HG02973 (cell line): ENCODE measurements around the gene AADACL2.
"Not testable (repeated sequence)": the region's sequence is repeated elsewhere in the genome, so short reads cannot be mapped to it uniquely, and the experiment has no call there.

Experiments used
- ATAC-seq: cut with Tn5 transposase; IDR thresholded peaks from one replicate; pipeline ENCODE4 v1.9.1; 2021; ENCODE audit warnings: moderate library complexity; ENCODE audit not compliant: unreplicated experiment

Gene AADACL2

DNA sequence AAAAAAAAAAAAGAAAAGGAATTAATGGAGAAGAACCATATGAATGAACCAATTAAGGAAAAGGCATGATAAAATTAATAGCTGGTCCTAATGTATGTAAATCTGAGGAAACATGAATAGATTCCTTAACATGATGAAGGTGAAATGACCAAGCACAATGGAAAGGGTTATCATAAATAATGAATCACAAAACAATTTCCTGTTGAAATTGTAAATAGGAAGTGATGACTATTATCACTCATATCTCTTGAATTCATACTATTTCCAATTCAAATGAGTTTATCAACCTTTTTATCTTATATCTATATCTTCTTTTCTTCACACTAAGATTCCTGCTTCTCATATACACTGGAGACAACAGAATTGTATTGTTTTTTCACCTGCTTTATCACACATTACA is 32.0 kb downstream of the AADACL2 start:
- ATAC-seq = no peak

DNA sequence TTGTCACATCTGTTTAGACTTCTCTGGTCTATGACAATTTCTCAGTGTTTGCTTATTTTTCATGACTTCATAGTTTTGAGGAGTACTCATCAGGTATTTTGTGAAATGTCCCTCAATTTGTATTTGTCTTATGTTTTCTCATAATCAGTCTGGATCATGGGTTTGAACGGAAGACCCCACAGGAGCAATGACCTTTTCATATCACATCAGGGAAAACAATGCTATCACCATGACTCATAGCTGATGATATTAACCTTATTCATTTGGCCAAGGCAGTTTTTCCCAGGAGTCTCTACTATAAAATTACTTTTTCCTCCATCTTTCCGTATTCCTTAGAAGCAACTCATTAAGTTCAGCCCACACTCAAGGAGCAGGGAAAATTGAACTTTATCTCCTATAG is 32.7 kb downstream of the AADACL2 start:
- ATAC-seq = no peak

DNA sequence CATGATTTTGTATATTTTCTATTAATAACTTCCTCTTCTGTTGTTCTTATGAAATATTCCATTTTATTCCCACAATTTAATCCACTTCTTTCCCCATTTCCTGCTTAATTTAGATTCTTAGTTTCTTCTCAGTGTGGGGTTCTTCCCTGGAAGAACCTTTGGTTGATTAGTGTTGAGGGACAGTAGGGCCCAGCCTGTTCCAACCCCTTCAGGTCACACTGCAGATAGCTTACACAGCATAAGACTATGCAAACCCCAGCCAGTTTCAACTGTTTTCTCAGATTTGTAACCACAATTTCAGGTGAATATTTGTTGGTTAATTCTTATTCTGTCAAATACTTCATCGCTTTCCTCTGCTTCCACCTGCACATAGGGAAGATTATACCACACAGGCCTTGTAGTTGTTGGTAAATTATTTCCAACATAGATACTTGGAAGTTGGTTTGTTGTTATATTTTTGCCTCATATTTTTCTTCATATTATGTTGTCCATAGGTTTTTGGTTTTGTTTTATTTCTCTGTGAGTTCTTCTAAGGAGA is 34.7 kb downstream of the AADACL2 start:
- ATAC-seq = no peak

DNA sequence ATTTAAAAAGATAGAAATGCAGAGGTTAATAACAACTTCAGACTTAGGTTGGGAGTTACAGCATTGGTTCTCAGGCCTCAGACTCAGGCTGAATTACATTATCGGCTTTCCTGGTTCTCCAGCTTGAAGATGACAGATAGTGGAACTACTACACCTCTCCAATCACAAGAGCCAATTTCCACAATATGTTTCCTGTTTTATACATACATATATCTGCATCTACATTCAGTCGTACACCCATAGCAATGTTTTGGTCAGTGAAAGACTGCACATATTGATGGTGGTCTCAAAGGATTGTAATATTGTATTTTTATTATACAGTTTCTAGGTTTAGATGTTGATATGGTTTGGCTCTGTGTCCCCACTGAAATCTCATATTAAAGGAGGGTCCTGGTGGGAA is 35.4 kb downstream of the AADACL2 start:
- ATAC-seq = no peak

DNA sequence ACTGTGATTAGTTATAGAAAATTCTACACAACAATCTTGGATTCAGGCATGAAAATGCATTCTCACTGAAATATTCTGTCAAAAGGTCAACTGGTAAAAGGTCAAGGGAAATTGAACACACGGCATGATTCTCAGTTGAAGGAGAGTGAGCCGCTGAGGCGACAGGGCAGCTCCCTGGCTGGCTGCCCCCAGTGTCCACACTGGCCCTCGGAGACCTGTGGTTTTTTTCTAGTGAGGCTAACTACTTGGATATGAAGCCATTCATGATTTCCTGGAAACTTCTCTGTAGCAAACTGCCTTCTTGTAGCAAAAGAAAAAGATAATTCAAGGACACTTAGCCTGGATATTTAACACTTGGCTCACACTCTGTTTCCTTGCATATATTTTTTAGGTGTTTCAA is 37.2 kb downstream of the AADACL2 start:
- no peak for ATAC-seq

DNA sequence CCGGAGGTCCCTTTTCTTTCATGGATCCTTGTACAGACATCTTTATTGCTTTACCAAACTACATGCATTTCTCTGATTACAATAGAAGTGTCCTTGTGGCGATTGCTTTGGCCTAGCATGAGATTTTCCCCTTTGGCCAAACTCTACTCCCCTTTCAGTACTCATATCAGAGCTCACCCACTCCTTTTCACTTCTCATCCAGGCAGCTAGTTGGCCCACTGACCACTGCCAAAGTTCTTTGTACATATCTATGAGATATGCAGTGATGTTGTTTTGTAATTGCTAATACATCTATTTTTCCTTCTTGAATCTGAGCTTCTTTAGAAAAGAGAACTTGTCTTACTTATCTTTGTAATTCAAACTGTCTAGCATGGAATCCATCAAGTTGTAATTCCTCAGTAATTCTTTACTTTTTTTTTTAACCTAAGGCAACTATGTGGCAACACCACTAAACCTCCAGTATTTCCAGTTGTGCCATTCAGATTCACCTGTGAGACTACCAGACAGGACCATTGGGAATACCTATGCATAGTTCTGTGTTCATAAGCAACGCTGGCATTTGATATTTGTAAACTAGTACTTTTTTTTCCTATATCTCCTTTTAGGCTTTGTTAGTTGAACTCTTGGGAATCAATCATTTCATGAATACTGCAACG is 39.2 kb downstream of the AADACL2 start:
- no peak for ATAC-seq

DNA sequence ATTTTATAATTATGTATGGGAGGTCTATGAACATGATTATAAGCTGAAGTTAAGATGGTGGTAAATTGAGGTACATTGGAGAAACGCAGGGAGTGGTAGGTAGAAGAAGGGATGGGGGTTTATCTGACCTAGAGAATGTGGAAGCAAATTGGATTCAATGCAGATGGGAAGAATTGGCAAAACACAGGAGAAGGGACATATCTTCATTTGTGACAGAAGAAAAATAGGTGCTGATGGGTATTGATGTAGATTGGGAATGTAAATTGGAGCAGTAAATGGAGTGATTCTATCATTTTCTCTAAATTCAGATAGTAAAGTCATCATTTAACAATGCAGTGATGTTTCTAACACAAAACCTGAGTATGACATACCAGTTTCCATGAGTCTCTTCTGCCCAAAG is 40.5 kb downstream of the AADACL2 start:
- ATAC-seq = no peak

DNA sequence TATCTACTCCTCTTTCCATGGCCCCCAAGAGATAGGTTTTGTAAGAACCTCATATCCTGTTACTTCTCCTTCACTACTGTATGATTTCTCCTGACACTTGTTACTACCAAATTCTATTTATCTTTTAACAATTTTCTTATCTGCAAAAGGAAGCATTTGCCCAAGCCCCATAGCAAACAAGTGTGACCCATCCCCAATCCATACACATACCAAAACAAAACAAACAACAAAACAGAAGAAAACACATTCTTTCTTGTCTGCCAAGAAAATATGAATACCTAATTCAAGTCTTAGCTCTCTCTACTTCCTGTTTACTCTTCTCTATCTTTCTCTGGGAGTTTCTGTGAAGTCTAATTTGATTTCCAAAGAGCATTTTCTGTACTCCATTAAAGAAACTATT is 41.2 kb downstream of the AADACL2 start:
- no peak for ATAC-seq

DNA sequence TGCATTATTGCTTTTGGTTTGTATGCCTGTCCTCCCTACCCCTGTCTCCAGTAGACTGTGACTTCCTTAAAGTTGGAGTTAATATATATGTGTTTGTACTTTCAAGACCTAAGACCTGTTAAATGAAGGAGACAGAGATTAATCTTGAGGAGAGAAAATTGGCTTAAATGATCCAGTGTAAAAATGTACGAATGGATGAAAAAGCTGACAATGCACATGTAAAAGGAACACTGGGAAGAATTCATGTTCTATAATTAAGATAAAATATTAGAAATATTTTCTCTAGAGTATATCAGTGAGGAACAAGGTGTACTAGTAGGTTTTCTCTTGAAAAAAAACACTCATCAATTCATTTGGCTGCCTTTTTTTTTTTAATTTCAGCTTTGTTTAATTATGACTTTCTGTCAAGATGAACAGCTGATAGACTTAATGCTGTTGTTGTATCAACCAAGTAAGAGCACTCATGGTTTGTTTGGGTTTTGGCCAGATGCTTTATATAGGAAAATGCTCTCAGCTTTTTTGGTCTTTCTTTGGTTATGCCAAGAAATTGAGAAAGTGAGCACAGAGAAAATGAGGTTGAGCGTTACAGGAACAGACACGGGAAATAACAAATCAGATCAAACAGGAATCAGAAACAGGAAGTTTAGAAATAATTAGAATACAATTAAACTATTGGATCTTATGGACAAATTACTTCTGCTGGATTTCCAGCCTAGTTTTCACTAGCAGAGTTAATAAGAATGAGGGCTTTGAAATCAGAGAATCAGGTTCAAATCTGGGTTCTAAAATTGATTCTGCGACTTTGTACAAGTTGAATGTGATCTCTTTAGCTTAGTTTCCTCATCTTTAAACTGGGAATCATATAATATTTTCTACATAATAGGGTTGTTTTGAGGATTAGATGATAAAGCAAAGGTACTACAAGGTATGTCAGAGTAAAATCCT is 41.9 kb downstream of the AADACL2 start:
- no peak for ATAC-seq

DNA sequence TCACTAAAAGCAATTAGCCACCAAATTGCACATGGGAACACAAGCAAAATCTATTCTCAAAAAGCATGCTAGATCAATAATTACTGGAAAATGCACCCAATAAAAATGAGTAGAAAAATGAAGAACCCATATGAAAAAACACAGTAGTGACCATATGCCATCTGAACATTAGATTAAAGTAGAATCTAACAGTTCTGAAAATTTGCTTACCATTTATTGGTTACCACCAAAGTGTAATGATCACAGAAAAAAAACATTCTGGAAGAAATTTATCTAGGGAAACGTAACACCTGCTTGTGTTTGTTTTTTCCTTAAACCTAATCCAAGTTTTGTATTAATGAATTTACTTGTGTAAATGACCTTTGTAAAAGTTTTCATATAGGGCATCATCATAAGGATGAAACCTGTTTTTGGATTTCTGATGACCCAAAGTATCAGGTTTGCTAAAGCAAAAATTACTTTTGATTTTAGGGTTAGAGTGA is 42.6 kb downstream of the AADACL2 start:
- ATAC-seq = no peak

DNA sequence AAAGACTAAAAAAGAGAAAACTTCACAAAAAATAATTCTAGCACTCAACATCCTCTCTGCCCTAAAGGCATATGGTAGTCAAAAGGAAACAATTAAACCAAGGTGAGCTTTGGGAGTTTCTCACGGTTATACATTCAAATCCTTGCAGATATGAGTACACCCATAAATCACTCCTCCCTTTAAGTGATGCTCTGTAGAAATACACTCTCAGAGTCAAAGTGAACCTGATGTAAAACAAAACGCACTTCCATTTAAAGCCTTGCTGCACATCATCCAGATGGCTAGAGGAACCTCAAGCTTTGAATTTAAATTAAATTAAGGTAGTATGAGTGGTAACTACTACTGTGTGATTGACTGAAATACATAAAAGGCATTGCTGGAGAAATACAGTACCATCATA is 44.2 kb downstream of the AADACL2 start:
- ATAC-seq = no peak

DNA sequence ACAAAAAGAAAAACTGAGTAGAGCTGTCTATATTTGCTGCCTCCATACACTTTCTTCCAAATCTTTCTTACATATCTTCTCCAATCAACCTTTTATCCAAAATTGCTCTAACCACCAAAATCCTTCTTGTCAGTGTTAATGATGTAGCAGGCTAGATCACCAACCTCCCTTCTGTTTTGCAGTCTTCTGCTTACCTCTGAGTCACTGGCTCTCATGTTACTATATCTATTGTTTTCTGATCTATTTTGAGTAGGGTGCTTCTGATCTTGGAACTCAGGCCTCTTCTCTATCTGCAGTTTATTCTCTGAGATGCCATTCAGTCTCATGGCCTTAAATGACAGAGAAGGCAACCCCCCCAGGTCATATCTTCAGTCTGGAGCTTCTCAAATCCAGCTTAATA is 53.9 kb downstream of the AADACL2 start:
- no peak for ATAC-seq

DNA sequence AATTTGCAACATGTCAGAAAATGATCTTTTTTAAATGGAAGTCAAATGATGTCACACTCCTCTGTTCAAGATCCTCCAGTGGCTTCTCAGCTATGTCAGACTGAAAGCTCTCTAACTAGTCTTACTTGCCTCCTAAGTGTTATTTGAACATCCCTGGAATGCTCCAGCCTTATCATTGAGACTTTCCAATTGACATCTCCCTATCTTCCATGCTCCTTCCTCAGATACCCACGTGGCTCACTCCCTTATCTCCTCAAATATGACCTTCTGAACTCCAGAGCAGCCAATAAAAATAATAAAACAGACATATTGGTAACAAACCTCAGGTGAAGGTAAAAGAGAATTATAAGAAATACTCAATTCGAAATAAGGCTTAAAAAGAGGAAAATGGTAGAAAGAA is 54.7 kb downstream of the AADACL2 start:
- ATAC-seq = no peak

DNA sequence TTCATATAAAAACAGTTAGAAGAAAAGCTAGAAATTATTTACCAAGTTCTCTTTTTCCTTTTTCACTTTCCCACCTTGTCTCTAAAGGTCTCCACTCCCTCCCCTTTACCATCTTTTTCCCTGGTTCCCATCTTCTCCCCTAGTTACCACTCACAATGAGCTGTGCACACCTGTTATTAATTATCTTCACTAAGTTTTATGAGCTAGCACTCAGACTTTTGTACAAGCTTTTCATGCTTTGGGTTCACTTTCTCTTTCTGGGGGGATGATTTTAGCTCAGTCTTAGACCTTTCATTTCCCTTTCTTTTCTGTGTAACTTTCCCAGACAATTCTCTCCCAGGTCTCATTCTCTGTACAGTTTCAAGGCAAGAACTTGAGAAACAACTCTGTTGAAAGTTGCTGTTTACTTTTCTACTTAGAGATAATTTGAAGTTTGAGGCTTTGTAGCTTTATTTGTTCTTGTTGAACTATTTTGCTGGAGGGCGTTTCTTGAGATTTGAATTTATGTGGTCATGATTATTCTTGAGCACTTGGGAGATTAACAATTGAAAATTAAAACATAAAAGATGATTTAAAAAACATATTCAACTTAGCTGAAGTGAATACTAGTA is 56.2 kb downstream of the AADACL2 start:
- no peak for ATAC-seq

DNA sequence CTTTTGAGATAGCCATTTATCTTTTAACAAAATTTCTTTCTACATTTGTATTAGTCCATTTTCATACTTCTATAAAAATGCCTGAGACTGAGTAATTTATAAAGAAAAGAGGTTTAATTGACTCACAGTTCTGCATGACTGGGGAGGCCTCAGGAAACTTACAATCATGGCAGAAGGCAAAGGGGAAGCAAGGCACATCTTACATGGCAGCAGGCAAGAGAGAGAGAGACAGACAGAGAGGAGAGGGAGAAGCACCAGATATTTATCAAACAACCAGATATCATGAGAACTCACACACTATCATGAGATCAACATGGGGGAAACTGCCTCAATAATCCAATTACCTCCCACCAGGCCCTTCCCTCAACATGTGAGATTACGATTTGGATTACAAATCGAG is 57.0 kb downstream of the AADACL2 start:
- ATAC-seq = not testable (repeated sequence)

DNA sequence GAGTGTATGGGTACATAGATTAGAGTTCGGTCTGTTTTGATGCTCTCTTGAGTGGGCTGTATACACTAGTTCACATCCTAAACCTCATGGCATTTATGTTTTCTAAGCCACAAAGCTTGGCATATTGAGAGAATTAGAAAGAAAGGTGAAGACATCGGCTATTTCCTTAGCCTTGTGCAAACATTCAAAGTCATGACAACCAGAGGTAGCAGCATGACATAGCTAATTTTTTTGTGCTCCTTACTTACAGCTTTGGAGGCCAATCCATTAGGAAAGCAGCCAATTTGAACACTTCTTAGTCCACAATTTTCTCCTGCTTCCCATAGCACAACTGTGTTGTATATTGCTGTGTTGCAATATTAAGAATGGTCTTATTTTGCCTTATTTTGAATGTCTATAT is 58.7 kb downstream of the AADACL2 start:
- ATAC-seq = no peak

DNA sequence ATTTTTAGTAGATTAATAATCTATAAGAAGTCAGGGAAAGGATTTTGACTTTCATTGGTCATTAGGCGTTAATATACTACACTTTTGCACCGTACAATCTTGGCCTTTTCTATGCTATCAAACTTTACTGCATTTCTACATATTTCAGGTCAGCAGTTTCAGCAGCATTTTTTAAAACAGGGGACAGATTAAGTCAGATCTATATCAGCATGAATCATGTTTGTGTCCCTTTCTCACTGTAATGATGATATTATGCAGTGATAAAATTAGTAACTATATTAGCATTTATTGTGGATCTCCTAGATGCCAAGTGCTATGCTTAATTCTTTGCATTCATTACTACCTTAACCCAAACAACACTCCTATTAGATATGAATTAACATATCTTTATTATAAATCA is 59.9 kb downstream of the AADACL2 start:
- ATAC-seq = no peak

DNA sequence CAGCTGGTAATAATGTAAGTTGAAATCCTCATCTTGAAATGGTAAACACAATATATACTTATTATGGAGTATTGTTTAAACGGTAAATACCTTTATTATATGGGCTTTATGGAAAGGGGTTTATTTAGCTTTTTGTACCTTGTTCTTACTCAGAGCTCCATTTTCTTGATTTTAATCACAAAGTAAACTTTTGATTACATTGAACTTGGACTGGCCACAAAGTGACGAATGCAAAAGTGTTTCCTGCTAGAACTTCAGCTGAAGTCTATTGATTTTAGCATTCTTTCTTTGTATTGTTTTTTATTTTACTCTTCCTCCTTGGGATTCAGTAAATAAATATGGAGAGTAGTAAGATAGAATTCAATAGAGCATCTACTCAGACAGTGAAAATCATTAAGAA is 60.4 kb downstream of the AADACL2 start:
- no peak for ATAC-seq

DNA sequence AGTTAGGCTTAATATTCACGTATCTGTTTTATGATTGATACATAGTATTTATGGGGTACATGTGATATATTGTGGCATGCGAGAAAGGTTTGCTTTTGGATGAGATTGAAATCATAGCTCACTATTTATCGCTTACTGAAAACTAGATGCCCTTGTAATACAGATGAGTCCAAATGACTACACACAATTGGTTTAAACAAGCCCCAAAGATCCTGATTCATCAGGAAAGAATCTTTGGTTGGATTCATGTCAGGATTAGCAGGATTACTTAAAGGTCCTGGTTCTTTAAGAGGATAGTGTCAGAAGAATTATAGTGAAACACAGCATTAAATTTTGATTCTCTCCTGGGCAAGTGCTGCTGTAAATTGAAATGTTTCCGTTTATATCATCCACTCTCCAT is 61.5 kb downstream of the AADACL2 start:
- ATAC-seq = no peak

DNA sequence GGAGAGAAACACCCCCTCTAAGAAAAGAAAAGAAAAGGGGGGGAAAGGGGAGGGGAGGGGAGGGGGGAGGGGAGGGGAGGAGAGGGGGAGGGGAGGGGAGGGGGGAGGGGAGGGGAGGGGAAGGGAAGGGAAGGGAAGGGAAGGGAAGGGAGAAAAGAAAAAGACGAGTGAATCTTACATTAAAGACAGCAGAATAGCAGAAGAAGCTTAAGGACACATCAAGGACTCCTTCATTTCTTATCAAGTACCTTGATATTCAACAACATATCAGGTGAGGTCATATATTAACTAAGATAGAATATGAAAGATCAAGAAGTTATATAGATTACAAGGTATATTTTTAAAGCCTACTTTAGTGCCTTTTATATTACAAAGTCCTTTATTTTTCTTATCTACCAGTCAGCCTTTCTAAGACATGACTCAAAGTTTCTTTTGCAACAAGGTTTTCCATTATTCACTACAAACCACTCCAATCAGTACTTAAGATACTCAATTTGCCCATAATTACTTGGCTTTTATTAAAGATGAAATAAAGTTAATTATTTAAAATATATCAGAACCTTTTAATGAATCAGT is 62.5 kb downstream of the AADACL2 start:
- no peak for ATAC-seq

DNA sequence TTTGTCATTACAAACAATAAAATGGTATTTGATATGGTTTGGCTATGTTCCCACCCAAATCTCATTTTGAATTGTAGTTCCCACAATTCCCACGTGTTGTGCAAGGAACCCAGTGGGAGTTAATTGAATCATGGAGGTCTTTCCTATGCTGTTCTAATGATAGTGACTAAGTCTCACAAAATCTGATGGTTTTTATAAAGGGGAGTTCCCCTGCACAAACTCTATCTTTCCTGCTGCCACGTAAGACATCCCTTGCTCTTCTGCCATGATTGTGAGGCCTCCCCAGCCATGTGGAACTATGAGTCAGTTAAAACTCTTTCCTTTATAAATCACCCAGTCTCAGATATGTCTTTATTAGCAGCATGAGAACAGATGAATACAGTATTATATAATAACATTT is 64.7 kb downstream of the AADACL2 start:
- no peak for ATAC-seq
